Lower lobe of right lung (tissue), 2 donors: ENCODE data around the gene ZNF367. TPM values are rescaled to one million over a fixed set of nuclear protein-coding genes. Genes with fewer than 3 reads are reported as not detected.

ENCODE experiments used
- ATAC-seq, 2 donors: fragments of 200-7000 bp; cut with Tn5 transposase; one replicate each; pipeline ENCODE4 v1.9.1; 2020 to 2022; ENCODE audit warnings: mild to moderate bottlenecking in 2 of 2, moderate library complexity in 2 of 2
- DNase-seq: peaks from one replicate; pipeline ENCODE4 v3.0.0-alpha.2; 2020
- H3K27ac ChIP-seq: fragments of 200-600 bp; one replicate; pipeline ENCODE4 v1.8.0; 2022
- H3K27me3 ChIP-seq: fragments of 200-600 bp; one replicate; pipeline ENCODE4 v1.8.0; 2022; ENCODE audit warnings: low read depth
- H3K36me3 ChIP-seq: fragments of 200-600 bp; one replicate; pipeline ENCODE4 v1.8.0; 2022; ENCODE audit warnings: mild to moderate bottlenecking
- H3K4me1 ChIP-seq: fragments of 200-600 bp; one replicate; pipeline ENCODE4 v1.8.0; 2022
- H3K4me3 ChIP-seq: fragments of 200-600 bp; one replicate; pipeline ENCODE4 v1.8.0; 2022; ENCODE audit warnings: mild to moderate bottlenecking
- H3K9me3 ChIP-seq: fragments of 200-600 bp; one replicate; pipeline ENCODE4 v1.8.0; 2022
- CTCF ChIP-seq: fragments of 200-600 bp; IDR thresholded peaks from one replicate; pipeline ENCODE4 v1.8.0; 2022; ENCODE audit warnings: antibody characterized with exemption, mild to moderate bottlenecking
- intact Hi-C: fragments of 100-400 bp; cut with DNase I; formaldehyde crosslinking; loops from one replicate; pipeline ENCODE4 v1.11.0; 2022
- total RNA-seq: library from RNA; stranded (reverse); fragmentation: NEBNext Ultra II Directional; extraction: Animal tissue kit (Norgen Biotek cat#: 25700); gene quantifications from one replicate; pipeline ENCODE4 v1.2.1, GENCODE V29; 2021
- donor health status: DM: no; HTN: yes; CAD: no; lungs with severe emphysema.

ZNF367 gene
- total RNA-seq, 1 donor from 2014 or later = 1.1 TPM

- DNase-seq (no peak), ATAC-seq (no peak)
- no peak for TF ChIP-seq CTCF
- intact Hi-C loops = no loop called here
- no peak overlapping the region for H3K4me3 ChIP-seq
- no peak overlapping the region for H3K27ac ChIP-seq
- no peaks in the 10 kb centered on the region for H3K4me1 ChIP-seq
- H3K9me3 ChIP-seq = peaks cover 3% of the 10 kb centered on the region
- H3K27me3 ChIP-seq = no peaks in the 10 kb centered on the region
- no peaks in the 10 kb centered on the region for H3K36me3 ChIP-seq
These were observed 18.4 kb upstream of the ZNF367 start for GRCh38 chr9:96436456-96437126.

- no peak overlapping the region for H3K27ac ChIP-seq
- intact Hi-C loops = no loop called here
- DNase-seq (no peak), ATAC-seq (no peak)
- no peak for TF ChIP-seq CTCF
- H3K27me3 ChIP-seq = no peaks in the 10 kb centered on the region
- H3K4me1 ChIP-seq = no peaks in the 10 kb centered on the region
- H3K36me3 ChIP-seq = no peaks in the 10 kb centered on the region
- no peak overlapping the region for H3K4me3 ChIP-seq
- H3K9me3 ChIP-seq = peaks cover 3% of the 10 kb centered on the region
These were observed 17.9 kb upstream of the ZNF367 start for GRCh38 chr9:96436063-96436455.

GRCh38 chr9:96435345-96435744, 17.2 kb upstream of the ZNF367 start:
- intact Hi-C loops = no loop called here
- ATAC-seq = no peak
- H3K36me3 ChIP-seq = no peaks in the 10 kb centered on the region
- H3K4me1 ChIP-seq = no peaks in the 10 kb centered on the region
- H3K9me3 ChIP-seq = peaks cover 3% of the 10 kb centered on the region
- DNase-seq = no peak
- TF ChIP-seq CTCF = no peak
- H3K27ac ChIP-seq = no peak overlapping the region
- H3K27me3 ChIP-seq = no peaks in the 10 kb centered on the region
- no peak overlapping the region for H3K4me3 ChIP-seq

- no peaks in the 10 kb centered on the region for H3K36me3 ChIP-seq
- no peak overlapping the region for H3K4me3 ChIP-seq
- no peak for ATAC-seq
- peaks cover 3% of the 10 kb centered on the region for H3K9me3 ChIP-seq
- no peaks in the 10 kb centered on the region for H3K27me3 ChIP-seq
- peaks cover 4% of the 10 kb centered on the region for H3K4me1 ChIP-seq
- intact Hi-C loops = no loop called here
- TF ChIP-seq CTCF = no peak
- DNase-seq = no peak
- no peak overlapping the region for H3K27ac ChIP-seq
These were observed 12.2 kb upstream of the ZNF367 start for GRCh38 chr9:96430377-96430776.

- intact Hi-C loops = no loop called here
- DNase-seq = no peak
These were observed 11.6 kb upstream of the ZNF367 start for GRCh38 chr9:96429732-96430131.

More at GRCh38 chr9:96429732-96430131, 11.6 kb upstream of the ZNF367 start:
- no peak overlapping the region for H3K4me3 ChIP-seq
- H3K9me3 ChIP-seq = no peaks in the 10 kb centered on the region
- no peaks in the 10 kb centered on the region for H3K27me3 ChIP-seq
- peaks cover 6% of the 10 kb centered on the region for H3K4me1 ChIP-seq
- no peaks in the 10 kb centered on the region for H3K36me3 ChIP-seq
- no peak for ATAC-seq
- TF ChIP-seq CTCF = no peak
- no peak overlapping the region for H3K27ac ChIP-seq
